Stimulated activated memory B cell treated with anti-CD40 and anti-IgM and Interleukin-4, amounts not matched to agents 10 μg/mL and 1 μg/mL and 100 μg/mL, for 72 hours (primary cell): ENCODE measurements around the gene MUC4.
"Not testable (repeated sequence)": the region's sequence is repeated elsewhere in the genome, so short reads cannot be mapped to it uniquely, and the experiment has no call there.

Source experiments
- ATAC-seq: fragments of 150-1000 bp; cut with Tn5 transposase; 2 replicates; pipeline ENCODE4 v1.10.0; 2021
- H3K27ac Mint-ChIP-seq: one replicate; pipeline ENCODE4 v1.8.0; 2022; ENCODE audit warnings: mild to moderate bottlenecking, mixed read lengths
- H3K27me3 Mint-ChIP-seq: one replicate; pipeline ENCODE4 v1.8.0; 2022; ENCODE audit warnings: mixed read lengths
- H3K36me3 Mint-ChIP-seq: one replicate; pipeline ENCODE4 v1.8.0; 2022; ENCODE audit warnings: mixed read lengths
- H3K4me1 Mint-ChIP-seq: one replicate; pipeline ENCODE4 v1.8.0; 2022; ENCODE audit warnings: mixed read lengths
- H3K4me3 Mint-ChIP-seq: one replicate; pipeline ENCODE4 v1.8.0; 2022; ENCODE audit warnings: mild to moderate bottlenecking, moderate library complexity, mixed read lengths
- H3K9me3 Mint-ChIP-seq: one replicate; pipeline ENCODE4 v1.8.0; 2022; ENCODE audit warnings: mixed read lengths

MUC4 gene

DNA sequence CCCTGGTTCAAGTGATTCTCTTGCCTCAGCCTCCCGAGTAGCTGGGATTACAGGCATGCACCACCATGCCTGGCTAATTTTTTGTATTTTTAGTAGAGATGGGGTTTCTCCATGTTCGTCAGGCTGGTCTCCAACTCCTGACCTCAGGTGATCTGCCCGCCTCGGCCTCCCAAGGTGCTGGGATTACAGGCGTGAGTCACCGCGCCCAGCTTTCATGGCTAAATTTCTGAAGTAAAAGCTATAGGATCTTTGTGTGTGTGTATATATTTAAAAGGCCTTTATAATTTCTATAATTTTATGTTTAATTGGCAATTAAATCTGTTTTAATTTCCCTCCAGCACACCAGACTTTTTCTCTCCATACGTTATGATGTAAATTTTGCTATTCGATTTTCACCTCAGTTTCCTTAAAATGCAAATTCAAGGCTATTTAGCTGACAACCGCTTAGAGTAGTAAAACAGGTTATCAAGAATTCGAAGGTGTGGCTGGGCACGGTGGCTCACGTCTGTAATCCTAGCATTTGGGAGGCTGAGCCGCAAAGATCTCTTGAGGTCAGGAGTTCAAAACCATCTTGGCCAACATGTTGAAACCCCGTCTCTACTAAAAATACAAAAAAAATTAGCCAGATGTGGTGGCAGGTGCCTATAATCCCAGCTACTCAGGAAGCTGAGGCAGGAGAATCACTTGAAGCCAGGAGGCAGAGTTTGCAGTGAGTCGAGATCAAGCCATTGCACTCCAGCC is 92.0 kb downstream of the MUC4 start:
- H3K27ac Mint-ChIP-seq, H3K9me3 Mint-ChIP-seq, ATAC-seq, H3K4me3 Mint-ChIP-seq: not testable (repeated sequence)
- Mint-ChIP-seq H3K36me3 (peaks cover 15% of the 10 kb centered on the region), H3K27me3 (peaks cover 10% of the 10 kb centered on the region), H3K4me1 (peaks cover 16% of the 10 kb centered on the region)

DNA sequence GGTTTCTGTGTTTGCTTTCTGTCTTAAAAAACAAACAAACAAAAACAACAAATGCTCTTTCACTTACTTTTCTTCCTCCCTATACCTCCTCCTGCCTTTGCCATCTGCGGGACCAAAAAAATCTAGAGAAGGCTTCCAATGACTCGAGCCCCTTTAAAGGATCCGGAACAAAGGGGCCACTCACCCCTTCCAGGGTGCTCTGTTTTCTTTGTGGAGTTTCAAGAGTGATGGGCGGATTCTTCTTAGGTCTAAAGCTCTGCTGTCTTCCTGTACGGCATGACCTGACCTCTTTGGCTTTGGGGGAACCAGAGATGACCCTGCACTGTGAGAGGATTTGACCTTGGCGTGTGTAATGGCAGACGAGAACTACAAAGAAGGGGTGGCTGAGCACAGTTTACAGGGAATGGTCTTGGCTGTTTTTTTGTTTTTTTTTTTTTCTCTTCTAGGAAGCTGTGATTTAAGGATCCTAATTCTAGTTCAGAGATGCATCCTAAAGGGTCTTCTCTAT is 93.2 kb downstream of the MUC4 start:
- Mint-ChIP-seq H3K9me3 (peaks cover 4% of the 10 kb centered on the region), H3K4me1 (peaks cover 16% of the 10 kb centered on the region), H3K27ac (no peak overlapping the region), H3K27me3 (peaks cover 10% of the 10 kb centered on the region), H3K36me3 (peaks cover 22% of the 10 kb centered on the region), H3K4me3 (no peak overlapping the region)
- ATAC-seq, result no peak

DNA sequence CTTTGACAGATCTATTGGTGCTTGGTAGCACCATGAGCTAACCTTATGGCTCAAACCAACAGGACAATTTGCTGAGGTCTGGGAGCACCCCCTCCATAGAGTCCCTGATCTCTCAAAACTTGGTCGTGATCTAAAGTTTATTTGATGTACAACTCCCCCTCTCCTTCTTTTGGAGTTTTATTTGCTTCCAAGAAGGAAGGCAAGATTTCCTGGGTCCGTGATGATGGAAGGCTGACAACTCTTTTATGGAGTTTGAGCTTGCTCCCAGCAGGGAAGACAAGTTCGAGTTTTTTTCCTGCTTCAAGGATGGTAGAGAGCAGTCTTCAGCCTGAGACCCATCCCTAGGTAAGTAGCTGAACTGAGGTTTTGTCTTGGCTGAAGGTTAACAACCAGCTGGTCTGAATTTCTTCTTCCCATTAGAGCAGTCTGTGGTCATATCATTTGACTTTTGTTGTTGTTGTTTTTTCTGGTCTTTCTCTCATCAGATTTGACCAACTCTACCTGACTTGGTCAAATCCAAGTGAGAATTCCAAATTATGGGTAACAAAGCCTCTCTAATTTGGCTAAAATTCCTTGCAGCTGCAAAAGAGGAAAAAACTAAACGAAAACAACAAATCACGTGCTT is 93.8 kb downstream of the MUC4 start:
- Mint-ChIP-seq H3K9me3 (peaks cover 4% of the 10 kb centered on the region), H3K4me3 (no peak overlapping the region), H3K27me3 (peaks cover 10% of the 10 kb centered on the region), H3K27ac (no peak overlapping the region), H3K36me3 (peaks cover 22% of the 10 kb centered on the region), H3K4me1 (peaks cover 16% of the 10 kb centered on the region)
- ATAC-seq, result no peak

DNA sequence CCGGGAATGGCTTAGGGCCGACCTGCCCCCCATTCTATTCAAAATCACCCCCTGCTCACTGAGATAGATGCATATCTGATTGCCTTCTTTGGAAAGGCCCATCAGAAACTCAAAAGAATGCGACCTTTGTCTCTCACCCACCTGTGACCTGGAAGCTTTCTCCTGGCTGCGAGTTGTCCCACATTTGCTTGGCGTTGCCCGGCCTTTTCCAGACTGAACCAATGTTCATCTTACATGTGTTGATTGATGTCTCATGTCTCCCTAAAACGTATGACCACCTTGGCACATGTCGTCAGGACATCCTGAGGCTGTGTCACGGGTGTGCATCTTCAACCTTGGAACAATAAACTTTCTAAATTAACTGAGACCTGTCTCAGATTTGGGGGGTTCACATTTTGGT is 94.3 kb downstream of the MUC4 start:
- Mint-ChIP-seq H3K36me3 (peaks cover 23% of the 10 kb centered on the region), H3K27ac (no peak overlapping the region), H3K27me3 (peaks cover 10% of the 10 kb centered on the region), H3K4me3 (no peak overlapping the region), H3K9me3 (peaks cover 4% of the 10 kb centered on the region), H3K4me1 (peaks cover 16% of the 10 kb centered on the region)
- no peak for ATAC-seq

DNA sequence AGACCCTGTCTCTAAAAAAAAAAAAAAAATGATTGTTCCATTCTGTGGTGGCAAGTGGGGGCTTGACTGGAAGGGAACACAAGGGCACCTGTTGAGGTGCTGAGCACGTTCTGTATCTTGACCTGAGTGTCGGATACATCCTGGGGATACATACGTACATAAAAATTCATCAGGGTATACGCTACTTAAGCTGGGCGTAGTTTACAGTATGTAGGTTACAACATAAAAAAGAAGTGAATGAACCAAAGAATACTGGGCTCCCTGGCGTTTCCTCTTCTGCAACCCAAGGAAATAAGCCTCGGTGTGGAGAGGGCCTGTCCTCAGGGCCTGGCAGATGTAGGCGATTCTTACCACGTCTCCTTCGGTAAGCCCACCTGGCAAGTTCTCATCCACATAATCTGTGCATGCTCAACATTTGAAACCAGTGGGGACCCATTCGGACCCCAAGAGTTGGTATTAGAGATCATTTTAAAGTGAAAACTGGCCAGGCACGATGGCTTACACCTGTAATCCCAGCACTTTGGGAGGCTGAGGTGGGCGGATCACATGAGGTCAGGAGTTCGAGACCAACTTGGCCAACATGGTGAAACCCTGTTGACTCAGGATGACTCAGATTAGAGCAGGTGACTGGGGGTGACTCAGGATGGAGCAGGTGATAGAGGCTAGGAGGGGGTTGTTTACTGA is 96.0 kb downstream of the MUC4 start:
- H3K27me3 Mint-ChIP-seq, result peaks cover 6% of the 10 kb centered on the region
- peak; percentile 54 for ATAC-seq
- H3K9me3 Mint-ChIP-seq, result peaks cover 4% of the 10 kb centered on the region
- no peak overlapping the region for H3K4me3 Mint-ChIP-seq
- H3K27ac Mint-ChIP-seq, result peak overlapping the region; percentile 8
- H3K4me1 Mint-ChIP-seq, result peaks cover 16% of the 10 kb centered on the region
- H3K36me3 Mint-ChIP-seq, result peaks cover 40% of the 10 kb centered on the region

DNA sequence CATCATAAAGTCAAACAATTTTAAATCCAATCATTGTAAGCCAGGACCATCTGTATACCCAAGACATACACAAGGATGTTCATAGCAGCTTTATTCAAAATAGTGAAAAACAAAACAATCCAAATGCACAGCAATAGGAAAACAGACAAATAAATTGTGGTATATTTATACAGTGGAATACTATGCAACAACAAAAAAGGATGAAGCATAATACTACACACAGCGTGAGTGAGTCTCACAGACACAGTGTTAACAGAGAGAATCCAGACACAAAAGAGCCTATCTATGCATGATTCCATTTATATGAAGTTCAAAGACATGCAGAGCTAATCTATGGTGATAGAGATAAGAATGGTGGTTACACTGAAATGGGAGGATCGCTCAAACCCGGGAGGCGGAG is 96.6 kb downstream of the MUC4 start:
- Mint-ChIP-seq H3K27ac (no peak overlapping the region), H3K4me1 (peaks cover 16% of the 10 kb centered on the region), H3K27me3 (peaks cover under 1% of the 10 kb centered on the region), H3K36me3 (peaks cover 46% of the 10 kb centered on the region), H3K9me3 (peaks cover 4% of the 10 kb centered on the region), H3K4me3 (no peak overlapping the region)
- ATAC-seq, result no peak

DNA sequence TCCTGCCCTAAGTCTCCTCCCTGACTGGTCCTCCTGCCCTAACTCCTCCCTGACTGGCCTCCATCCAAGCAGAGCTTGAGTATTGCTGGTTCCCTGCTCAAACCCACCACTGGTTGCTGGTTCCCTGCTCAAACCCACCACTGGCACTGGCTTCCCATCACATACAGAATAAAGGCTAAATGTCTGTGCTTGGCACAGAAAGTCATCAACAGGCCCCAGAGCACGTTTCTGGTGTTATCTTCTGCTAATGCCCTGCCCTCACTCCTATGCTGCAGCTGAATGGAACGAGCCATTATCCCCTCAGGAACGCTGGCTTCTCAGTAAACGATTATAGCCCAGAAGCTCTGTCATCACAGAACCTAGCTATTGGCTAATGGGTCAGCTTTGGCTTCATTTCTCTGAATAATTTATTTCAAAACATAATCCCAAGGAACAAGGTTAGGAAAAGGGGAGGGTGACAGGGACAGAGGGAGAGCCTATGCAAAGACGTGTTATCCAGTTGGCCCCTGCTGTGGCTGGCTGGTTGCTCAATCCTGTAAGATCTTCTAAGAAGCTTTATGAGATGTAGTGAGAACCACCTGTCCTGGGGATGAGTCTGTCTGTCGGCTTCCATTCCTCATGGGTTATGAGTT is 97.2 kb downstream of the MUC4 start:
- Mint-ChIP-seq H3K4me1 (peaks cover 17% of the 10 kb centered on the region), H3K27me3 (no peaks in the 10 kb centered on the region), H3K36me3 (peaks cover 52% of the 10 kb centered on the region), H3K4me3 (no peak overlapping the region), H3K9me3 (peaks cover 4% of the 10 kb centered on the region), H3K27ac (no peak overlapping the region)
- no peak for ATAC-seq

DNA sequence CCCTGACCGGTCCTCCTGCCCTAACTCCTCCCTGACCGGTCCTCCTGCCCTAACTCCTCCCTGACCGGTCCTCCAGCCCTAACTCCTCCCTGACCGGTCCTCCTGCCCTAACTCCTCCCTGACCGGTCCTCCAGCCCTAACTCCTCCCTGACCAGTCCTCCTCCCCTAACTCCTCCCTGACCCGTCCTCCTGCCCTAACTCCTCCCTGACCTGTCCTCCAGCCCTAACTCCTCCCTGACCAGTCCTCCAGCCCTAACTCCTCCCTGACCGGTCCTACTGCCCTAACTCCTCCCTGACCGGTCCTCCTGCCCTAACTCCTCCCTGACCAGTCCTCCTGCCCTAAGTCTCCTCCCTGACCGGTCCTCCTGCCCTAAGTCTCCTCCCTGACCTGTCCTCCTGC is 98.6 kb downstream of the MUC4 start:
- H3K27me3 Mint-ChIP-seq, H3K4me3 Mint-ChIP-seq, H3K9me3 Mint-ChIP-seq, H3K27ac Mint-ChIP-seq, ATAC-seq: not testable (repeated sequence)
- Mint-ChIP-seq H3K36me3 (peaks cover 60% of the 10 kb centered on the region), H3K4me1 (peaks cover 24% of the 10 kb centered on the region)

DNA sequence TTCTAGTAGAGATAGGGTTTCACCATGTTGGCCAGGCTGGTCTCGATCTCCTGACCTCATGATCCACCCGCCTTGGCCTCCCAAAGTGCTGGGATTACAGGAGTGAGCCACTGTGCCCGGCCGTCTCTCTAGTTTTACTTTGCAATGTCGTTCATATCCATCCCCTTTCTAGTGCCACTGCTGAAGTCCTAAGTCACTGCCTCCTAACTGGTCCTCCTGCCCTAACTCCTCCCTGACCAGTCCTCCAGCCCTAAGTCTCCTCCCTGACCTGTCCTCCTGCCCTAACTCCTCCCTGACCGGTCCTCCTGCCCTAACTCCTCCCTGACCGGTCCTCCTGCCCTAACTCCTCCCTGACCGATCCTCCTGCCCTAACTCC is 99.2 kb downstream of the MUC4 start:
- not testable (repeated sequence) for H3K27me3 Mint-ChIP-seq, H3K9me3 Mint-ChIP-seq
- H3K36me3 Mint-ChIP-seq, result peaks cover 60% of the 10 kb centered on the region

DNA sequence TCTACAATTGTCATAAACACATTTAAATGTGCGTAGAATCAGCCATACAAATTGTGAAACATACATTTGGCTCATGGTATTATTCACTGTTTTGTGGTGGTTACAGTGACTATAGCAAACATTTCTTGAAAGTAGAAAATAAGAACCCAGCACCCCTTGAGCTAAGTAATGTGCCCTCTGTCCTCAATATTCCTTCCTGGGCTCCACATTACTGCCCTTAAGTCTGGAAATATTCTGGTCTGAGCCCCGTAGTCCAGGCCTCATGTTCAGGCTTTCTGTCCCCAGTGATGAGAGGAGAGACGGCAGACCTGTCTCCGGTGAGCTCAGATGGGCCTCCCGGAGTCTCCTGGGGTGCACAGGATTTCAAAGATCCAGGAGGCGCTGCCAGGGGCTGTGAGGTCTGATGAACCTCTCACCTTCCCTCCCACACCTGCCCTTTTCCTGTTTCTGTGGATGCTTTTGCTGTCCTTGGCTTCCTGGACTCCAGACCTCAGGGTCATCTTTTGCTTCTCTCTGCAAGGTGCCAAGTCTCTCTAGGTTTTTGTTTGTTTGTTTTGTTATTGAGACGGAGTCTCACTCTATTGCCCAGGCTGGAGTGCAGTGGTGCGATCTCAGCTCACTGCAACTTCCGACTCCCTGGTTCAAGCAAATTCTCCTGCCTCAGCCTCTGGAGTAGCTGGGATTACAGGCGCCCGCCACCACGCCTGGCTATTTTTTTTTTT is 99.8 kb downstream of the MUC4 start:
- no peaks in the 10 kb centered on the region for H3K27me3 Mint-ChIP-seq
- H3K4me3 Mint-ChIP-seq, result no peak overlapping the region
- peaks cover 2% of the 10 kb centered on the region for H3K9me3 Mint-ChIP-seq
- no peak for ATAC-seq
- no peak overlapping the region for H3K27ac Mint-ChIP-seq
- peaks cover 19% of the 10 kb centered on the region for H3K4me1 Mint-ChIP-seq
- H3K36me3 Mint-ChIP-seq, result peaks cover 60% of the 10 kb centered on the region

More for the DNA sequence above, 99.2 kb downstream of the MUC4 start:
- not testable (repeated sequence) for H3K27ac Mint-ChIP-seq, H3K4me3 Mint-ChIP-seq, ATAC-seq
- peaks cover 24% of the 10 kb centered on the region for H3K4me1 Mint-ChIP-seq

DNA sequence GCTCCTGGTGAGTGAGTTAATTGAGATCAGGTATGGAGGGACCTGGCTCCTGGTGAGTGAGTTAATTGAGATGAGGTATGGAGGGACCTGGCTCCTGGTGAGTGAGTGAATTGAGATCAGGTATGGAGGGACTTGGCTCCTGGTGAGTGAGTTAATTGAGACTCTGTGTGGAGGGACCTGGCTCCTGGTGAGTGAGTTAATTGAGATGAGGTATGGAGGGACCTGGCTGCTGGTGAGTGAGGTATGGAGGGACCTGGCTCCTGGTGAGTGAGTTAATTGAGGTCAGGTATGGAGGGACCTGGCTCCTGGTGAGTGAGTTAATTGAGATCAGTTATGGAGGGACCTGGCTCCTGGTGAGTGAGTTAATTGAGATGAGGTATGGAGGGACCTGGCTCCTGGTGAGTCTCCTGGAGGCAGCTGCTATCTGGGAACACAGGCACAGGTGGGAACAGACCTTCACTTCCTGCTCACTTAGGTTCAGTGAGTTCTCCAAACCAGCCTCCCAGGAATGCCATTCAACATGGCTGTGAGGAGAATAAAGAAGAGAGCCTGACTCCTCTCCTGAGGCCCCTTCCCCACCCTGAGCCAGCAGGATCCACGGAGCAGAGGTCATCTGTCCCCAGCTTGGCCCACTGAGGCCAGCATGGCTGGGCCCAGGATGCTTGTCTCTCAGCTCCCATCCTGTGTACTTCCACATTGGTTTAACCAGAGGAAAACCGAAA is 100.5 kb downstream of the MUC4 start:
- H3K4me1 Mint-ChIP-seq, result peaks cover 13% of the 10 kb centered on the region
- H3K27ac Mint-ChIP-seq, H3K27me3 Mint-ChIP-seq, H3K9me3 Mint-ChIP-seq, H3K4me3 Mint-ChIP-seq, ATAC-seq: not testable (repeated sequence)
- H3K36me3 Mint-ChIP-seq, result peaks cover 60% of the 10 kb centered on the region

DNA sequence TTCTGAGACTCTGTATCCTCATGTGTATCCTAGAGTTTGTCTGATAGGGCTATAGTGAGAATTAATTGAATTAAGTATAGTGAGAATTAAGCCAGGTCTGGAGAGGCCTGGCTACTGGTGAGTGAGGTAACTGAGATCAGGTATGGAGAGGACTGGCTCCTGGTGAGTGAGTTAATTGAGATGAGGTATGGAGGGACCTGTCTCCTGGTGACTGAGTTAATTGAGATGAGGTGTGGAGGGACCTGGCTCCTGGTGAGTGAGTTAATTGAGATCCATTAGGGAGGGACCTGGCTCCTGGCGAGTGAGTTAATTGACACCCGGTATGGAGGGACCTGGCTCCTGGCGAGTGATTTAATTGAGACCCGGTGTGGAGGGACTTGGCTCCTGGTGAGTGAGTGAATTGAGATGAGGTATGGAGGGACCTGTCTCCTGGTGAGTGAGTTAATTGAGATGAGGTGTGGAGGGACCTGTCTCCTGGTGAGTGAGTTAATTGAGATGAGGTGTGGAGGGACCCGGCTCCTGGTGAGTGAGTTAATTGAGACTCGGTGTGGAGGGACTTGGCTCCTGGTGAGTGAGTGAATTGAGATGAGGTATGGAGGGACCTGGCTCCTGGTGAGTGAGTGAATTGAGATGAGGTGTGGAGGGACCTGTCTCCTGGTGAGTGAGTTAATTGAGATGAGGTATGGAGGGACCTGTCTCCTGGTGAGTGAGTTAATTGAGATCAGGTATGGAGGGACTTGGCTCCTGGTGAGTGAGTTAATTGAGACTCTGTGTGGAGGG is 101.4 kb downstream of the MUC4 start:
- peaks cover 52% of the 10 kb centered on the region for H3K36me3 Mint-ChIP-seq

DNA sequence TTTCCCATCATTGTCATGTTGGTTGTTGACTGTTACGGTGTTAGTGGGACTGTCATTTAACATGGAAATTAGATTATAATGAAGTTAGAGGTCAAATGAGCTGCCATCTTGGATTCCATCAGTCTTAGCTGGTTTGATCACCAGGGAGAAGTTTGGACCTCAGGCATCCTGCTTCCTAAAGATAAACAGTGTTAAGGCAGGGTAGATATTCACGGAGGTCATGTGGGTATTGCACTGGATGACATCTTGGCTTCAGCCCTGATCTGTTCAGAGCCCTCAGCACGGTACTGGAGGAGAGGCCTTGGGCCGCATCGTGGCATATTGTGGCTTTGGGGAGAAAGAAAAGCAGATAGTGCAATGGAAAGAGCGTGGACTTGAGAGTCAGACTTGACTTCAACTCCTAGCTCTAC is 102.0 kb downstream of the MUC4 start:
- peaks cover 46% of the 10 kb centered on the region for H3K36me3 Mint-ChIP-seq
- peaks cover 7% of the 10 kb centered on the region for H3K4me1 Mint-ChIP-seq
- H3K9me3 Mint-ChIP-seq, result no peaks in the 10 kb centered on the region
- no peak overlapping the region for H3K27ac Mint-ChIP-seq
- H3K27me3 Mint-ChIP-seq, result no peaks in the 10 kb centered on the region
- no peak for ATAC-seq
- H3K4me3 Mint-ChIP-seq, result no peak overlapping the region

More for the DNA sequence above, 101.4 kb downstream of the MUC4 start:
- H3K9me3 Mint-ChIP-seq, H3K4me3 Mint-ChIP-seq, H3K4me1 Mint-ChIP-seq, H3K27me3 Mint-ChIP-seq, ATAC-seq, H3K27ac Mint-ChIP-seq: not testable (repeated sequence)
